ENCODE measurements around the gene SYT6. TPM values are rescaled to one million over a fixed set of nuclear protein-coding genes. Genes with fewer than 3 reads are reported as not detected.

The SYT6 gene
- total RNA-seq, 1 experiment from 2014 or later: 0.04 TPM

DNA sequence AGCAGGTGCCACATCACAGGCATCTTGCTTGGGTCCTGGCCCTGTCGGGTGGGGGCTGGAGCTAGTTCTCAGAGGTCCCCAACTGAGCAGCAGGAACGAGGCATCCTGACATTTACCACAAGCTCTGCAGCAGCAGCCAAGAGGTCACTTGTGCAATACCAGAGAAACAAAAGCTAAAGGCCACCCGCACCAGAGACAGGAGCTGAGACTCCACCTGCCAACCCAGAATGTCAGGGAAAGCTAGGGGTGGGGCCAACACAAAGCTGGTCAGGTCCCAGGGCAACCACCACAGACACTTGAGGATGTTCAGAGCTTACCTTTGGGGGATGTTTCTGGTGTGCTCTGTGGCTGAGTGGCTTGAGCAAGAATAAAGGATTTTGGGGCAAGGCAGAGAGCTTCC is 13.6 kb upstream of the SYT6 start:
- Histone ChIP-seq H3K4me3 (no peak overlapping the region), H3K9me3 (replicated peaks) (peaks cover 5% of the 10 kb centered on the region; the same call in 1 of the 2 replicates), H3K27ac (no peak overlapping the region), H3K4me1 (no peaks in the 10 kb centered on the region), H3K27me3 (no peaks in the 10 kb centered on the region), H3K36me3 (no peaks in the 10 kb centered on the region)
- DNase-seq: no peak

- Histone ChIP-seq H3K4me1 (no peaks in the 10 kb centered on the region), H3K27ac (no peak overlapping the region), H3K9me3 (replicated peaks) (peaks cover 5% of the 10 kb centered on the region; the same call in 1 of the 2 replicates), H3K27me3 (no peaks in the 10 kb centered on the region), H3K4me3 (no peak overlapping the region), H3K36me3 (no peaks in the 10 kb centered on the region)
- no peak for DNase-seq
These were observed 11.3 kb upstream of the SYT6 start for GRCh38 chr1:114164840-114165543.

- no peaks in the 10 kb centered on the region for H3K27me3 ChIP-seq
- H3K9me3 ChIP-seq (replicated peaks): peaks cover 5% of the 10 kb centered on the region; the same call in 1 of the 2 replicates
- H3K4me1 ChIP-seq: no peaks in the 10 kb centered on the region
- no peak overlapping the region for H3K4me3 ChIP-seq
- no peak for DNase-seq
- no peak overlapping the region for H3K27ac ChIP-seq
- H3K36me3 ChIP-seq: no peaks in the 10 kb centered on the region
These were observed 6.3 kb upstream of the SYT6 start for GRCh38 chr1:114159941-114160340.

DNA sequence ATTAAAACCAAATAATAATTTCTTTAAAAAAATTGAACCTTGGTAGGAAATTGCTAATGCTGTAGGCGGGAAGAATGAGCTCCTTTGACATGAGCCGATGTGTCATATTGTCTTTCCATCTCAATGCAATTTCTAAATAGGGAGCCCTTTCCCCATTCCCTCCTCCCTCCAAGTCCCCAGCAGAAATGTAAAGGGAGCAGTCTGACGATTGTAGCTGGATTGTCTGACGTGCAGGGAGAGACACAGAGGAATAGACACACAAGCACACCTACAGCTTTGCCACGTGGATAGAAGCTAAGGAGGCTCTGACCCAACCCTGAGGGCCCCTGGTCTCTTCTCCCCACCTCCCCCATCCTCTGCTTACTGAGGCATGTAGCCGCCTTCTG is 3.6 kb upstream of the SYT6 start:
- Histone ChIP-seq H3K27me3 (no peaks in the 10 kb centered on the region), H3K27ac (no peak overlapping the region), H3K36me3 (no peaks in the 10 kb centered on the region), H3K4me1 (no peaks in the 10 kb centered on the region), H3K9me3 (replicated peaks) (no peaks in the 10 kb centered on the region), H3K4me3 (no peak overlapping the region)
- no peak for DNase-seq

GRCh38 chr1:114156538-114157274 is 3.0 kb upstream of the SYT6 start:
- Histone ChIP-seq H3K4me1 (no peaks in the 10 kb centered on the region), H3K27me3 (no peaks in the 10 kb centered on the region), H3K36me3 (no peaks in the 10 kb centered on the region), H3K27ac (no peak overlapping the region), H3K9me3 (replicated peaks) (no peaks in the 10 kb centered on the region), H3K4me3 (no peak overlapping the region)
- DNase-seq: no peak

DNA sequence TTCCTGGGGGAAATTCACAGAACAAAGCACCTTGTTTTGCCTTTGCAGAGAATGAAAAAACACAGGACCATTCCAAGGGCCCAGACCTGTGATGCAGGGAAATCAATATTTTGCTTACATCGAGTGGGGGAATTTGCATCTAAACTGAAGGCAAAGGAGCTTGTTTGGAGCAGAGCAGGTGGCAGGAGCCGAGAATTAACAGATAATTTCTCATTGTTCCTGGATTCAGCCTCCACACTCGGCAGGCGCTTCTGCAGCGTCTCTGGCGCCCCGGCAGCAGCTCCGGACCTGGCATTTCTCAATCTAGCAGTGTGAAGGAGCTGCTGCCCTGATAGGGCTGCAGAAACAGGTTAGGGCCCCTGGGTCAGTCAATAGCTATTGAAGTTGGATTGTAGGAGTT is 2.0 kb upstream of the SYT6 start:
- H3K9me3 ChIP-seq (replicated peaks): no peaks in the 10 kb centered on the region
- DNase-seq: no peak
- H3K36me3 ChIP-seq: no peaks in the 10 kb centered on the region
- H3K4me3 ChIP-seq: no peak overlapping the region
- H3K4me1 ChIP-seq: no peaks in the 10 kb centered on the region
- no peak overlapping the region for H3K27ac ChIP-seq
- no peaks in the 10 kb centered on the region for H3K27me3 ChIP-seq

DNA sequence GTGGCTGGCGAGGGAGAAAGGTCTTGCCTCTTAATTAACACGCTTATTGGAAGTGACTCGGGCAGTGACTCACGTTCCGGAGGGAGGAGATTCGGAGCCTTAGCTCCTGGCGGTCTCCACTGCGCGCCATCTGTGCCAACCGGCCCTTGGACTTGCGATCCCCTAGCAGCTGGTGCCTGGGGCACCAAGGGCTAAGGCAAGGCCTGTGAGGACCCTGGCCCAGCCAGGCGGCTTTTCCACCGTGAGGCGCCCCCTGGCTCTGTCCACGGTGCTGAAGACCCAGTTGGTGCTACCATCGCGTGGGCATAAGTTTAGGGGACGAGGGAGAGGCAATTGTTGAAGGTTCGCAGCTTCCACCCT is 1.3 kb upstream of the SYT6 start:
- H3K4me3 ChIP-seq: no peak overlapping the region
- H3K27me3 ChIP-seq: no peaks in the 10 kb centered on the region
- no peaks in the 10 kb centered on the region for H3K36me3 ChIP-seq
- H3K9me3 ChIP-seq (replicated peaks): no peaks in the 10 kb centered on the region
- no peaks in the 10 kb centered on the region for H3K4me1 ChIP-seq
- H3K27ac ChIP-seq: no peak overlapping the region
- peak in 1 of 2 experiments; percentile 16 for DNase-seq

GRCh38 chr1:114154146-114154962 is 685 bp upstream of the SYT6 start:
- H3K27me3 ChIP-seq: no peaks in the 10 kb centered on the region
- no peaks in the 10 kb centered on the region for H3K36me3 ChIP-seq
- H3K9me3 ChIP-seq (replicated peaks): no peaks in the 10 kb centered on the region
- H3K4me1 ChIP-seq: no peaks in the 10 kb centered on the region
- no peak overlapping the region for H3K27ac ChIP-seq
- no peak for DNase-seq
- H3K4me3 ChIP-seq: no peak overlapping the region

GRCh38 chr1:114152508-114153260 is 985 bp downstream of the SYT6 start:
- no peak for DNase-seq
- H3K27me3 ChIP-seq: no peaks in the 10 kb centered on the region
- no peaks in the 10 kb centered on the region for H3K36me3 ChIP-seq
- no peak overlapping the region for H3K4me3 ChIP-seq
- no peak overlapping the region for H3K27ac ChIP-seq
- no peaks in the 10 kb centered on the region for H3K9me3 ChIP-seq (replicated peaks)
- no peaks in the 10 kb centered on the region for H3K4me1 ChIP-seq

- Histone ChIP-seq H3K36me3 (no peaks in the 10 kb centered on the region), H3K9me3 (replicated peaks) (no peaks in the 10 kb centered on the region), H3K4me1 (no peaks in the 10 kb centered on the region), H3K27me3 (no peaks in the 10 kb centered on the region), H3K4me3 (no peak overlapping the region), H3K27ac (no peak overlapping the region)
- no peak for DNase-seq
These were observed 1.6 kb downstream of the SYT6 start for GRCh38 chr1:114152089-114152507.

- H3K27ac ChIP-seq: no peak overlapping the region
- H3K27me3 ChIP-seq: no peaks in the 10 kb centered on the region
- H3K36me3 ChIP-seq: no peaks in the 10 kb centered on the region
- no peaks in the 10 kb centered on the region for H3K9me3 ChIP-seq (replicated peaks)
- no peak for DNase-seq
- H3K4me1 ChIP-seq: peaks cover 14% of the 10 kb centered on the region
- no peak overlapping the region for H3K4me3 ChIP-seq
These were observed 3.7 kb downstream of the SYT6 start for GRCh38 chr1:114150016-114150415.

DNA sequence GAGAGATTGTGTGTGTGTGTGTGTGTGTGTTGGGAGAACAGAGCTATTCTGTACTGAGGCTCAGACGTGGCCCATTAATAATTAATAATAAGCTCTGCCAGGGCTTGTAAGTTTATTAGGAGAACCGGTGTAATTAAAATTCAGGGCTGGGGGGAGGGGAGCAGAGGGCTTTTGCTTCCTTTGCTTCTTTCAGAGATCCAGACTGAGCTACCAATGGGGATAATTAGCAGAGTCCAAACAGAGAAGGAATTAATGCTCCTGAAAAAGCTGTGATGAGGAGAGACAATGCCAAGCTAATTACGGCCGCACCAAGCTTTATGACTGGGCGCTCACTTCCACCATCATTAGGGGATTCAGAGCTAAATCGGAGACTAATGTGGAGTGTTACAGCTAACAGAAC is 4.5 kb downstream of the SYT6 start:
- Histone ChIP-seq H3K4me1 (peaks cover 20% of the 10 kb centered on the region), H3K27ac (no peak overlapping the region), H3K4me3 (no peak overlapping the region), H3K27me3 (no peaks in the 10 kb centered on the region), H3K9me3 (replicated peaks) (no peaks in the 10 kb centered on the region), H3K36me3 (no peaks in the 10 kb centered on the region)
- DNase-seq: no peak

DNA sequence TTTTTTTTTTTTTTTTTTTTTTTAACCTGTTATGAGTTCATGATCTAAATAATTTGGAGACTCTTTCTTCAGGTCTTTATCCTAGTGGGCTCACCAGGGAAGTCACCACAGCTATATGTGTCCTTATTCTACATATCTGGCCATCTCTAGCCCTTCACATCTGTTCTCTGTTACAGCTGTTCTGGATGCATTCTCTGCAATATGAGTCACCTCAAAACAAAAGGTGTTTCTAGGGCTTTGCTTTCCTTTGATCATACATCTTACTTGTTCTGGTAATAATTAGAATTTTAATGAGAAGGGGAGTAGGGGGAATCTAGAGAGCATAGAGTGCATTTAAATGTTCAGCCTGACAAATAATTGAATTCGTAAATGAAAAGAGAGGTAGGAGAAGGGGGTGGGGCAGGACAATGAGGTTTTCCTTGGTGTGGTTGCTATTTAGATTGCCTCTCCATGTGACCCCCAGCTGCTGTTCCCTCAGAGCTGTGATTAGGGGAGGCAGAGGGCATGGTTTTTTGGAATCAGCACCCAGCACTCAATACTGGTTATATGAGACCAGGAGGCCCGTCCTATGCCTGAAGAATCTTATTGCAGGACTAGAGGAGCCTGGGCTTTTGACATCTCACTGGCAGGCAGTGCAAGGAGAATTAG is 8.0 kb downstream of the SYT6 start:
- peak; percentile 71 to 80 for DNase-seq
- Histone ChIP-seq H3K9me3 (replicated peaks) (no peaks in the 10 kb centered on the region), H3K27ac (peak overlapping the region; percentile 74), H3K36me3 (no peaks in the 10 kb centered on the region), H3K4me3 (no peak overlapping the region), H3K4me1 (peaks cover 20% of the 10 kb centered on the region), H3K27me3 (no peaks in the 10 kb centered on the region)

GRCh38 chr1:114144016-114144415 is 9.7 kb downstream of the SYT6 start:
- H3K27ac ChIP-seq: no peak overlapping the region

More at GRCh38 chr1:114144016-114144415, 9.7 kb downstream of the SYT6 start:
- no peaks in the 10 kb centered on the region for H3K36me3 ChIP-seq
- H3K4me3 ChIP-seq: no peak overlapping the region
- no peaks in the 10 kb centered on the region for H3K9me3 ChIP-seq (replicated peaks)
- H3K27me3 ChIP-seq: no peaks in the 10 kb centered on the region
- peaks cover 20% of the 10 kb centered on the region for H3K4me1 ChIP-seq
- DNase-seq: no peak
